Measurements from ENCODE around the gene FYN. TPM values are rescaled to one million over a fixed set of nuclear protein-coding genes. Genes with fewer than 3 reads are reported as not detected.

Gene FYN
- total RNA-seq, 2 donors from 2014 or later, result 55.5 to 72.5 TPM

DNA sequence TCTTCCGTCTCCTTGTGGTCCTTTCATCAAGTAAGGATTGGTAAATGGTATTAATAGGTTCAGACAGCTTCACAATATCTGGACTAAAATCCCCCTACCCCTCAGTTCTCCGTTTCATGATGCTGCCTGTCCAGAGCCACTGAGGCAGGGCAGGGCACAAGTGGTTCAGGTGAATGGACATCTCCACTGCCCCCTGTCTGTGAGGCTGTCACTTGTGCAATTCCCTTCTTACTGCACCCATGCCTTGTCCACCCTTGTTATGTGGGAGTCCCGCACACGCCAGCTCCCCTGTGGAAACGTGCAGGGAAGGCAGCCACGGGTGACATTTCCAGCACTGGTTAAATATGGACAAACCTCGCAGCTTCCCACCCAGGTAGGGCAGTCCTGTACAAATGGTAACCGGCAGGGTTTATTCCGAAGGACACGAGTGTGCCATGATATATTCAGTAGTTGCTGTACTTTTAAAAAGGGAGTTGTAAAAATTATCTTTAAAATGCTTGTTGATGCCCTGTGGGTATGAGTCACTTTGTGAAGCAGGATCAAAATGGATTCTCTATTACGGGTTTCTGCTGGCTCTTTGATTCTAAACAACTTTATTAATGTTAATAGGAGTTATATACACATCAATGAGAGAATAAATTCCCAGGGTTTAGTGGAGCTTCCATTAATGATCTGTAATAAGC is 73.5 kb downstream of the FYN start:
- Histone ChIP-seq H3K4me1 (ENCODE audit: control insufficient read depth in 1 of 2, low read depth in 2 of 2) (no peaks in the 10 kb centered on the region), H3K36me3 (no peaks in the 10 kb centered on the region), H3K9me3 (no peaks in the 10 kb centered on the region), H3K27ac (no peak overlapping the region), H3K4me3 (no peak overlapping the region), H3K27me3 (replicated peaks; ENCODE audit: insufficient read depth) (no peaks in the 10 kb centered on the region)
- ATAC-seq (ENCODE audit: insufficient number of reproducible peaks, low FRiP score, low read depth) (no peak), DNase-seq (ENCODE audit: low spot score) (no peak)
- TF ChIP-seq, protein P1, sequence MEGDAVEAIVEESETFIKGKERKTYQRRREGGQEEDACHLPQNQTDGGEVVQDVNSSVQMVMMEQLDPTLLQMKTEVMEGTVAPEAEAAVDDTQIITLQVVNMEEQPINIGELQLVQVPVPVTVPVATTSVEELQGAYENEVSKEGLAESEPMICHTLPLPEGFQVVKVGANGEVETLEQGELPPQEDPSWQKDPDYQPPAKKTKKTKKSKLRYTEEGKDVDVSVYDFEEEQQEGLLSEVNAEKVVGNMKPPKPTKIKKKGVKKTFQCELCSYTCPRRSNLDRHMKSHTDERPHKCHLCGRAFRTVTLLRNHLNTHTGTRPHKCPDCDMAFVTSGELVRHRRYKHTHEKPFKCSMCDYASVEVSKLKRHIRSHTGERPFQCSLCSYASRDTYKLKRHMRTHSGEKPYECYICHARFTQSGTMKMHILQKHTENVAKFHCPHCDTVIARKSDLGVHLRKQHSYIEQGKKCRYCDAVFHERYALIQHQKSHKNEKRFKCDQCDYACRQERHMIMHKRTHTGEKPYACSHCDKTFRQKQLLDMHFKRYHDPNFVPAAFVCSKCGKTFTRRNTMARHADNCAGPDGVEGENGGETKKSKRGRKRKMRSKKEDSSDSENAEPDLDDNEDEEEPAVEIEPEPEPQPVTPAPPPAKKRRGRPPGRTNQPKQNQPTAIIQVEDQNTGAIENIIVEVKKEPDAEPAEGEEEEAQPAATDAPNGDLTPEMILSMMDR (IDR thresholded peaks at IDR 0.05), result no peak

DNA sequence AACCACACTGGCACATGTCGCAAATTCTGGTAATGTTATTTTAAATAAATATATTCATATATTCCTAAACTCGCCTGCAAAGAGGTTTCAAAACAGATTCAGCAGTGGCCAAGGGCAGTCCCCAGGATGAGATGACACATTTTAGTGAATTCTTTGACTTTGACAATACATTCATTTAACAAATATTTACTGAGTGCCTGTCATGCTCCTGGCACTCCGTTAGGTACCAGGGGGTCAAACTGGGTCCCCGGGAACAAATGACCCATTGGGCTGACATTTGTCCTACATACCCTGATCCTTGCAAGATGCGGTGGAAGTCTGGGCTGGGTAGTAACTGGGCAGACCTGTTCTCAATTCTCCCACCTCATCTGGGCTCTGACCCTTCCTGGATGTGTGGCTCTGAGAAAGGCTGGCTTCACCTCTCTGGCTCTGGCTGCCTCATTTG is 74.9 kb downstream of the FYN start:
- no peak for DNase-seq (ENCODE audit: low spot score)

DNA sequence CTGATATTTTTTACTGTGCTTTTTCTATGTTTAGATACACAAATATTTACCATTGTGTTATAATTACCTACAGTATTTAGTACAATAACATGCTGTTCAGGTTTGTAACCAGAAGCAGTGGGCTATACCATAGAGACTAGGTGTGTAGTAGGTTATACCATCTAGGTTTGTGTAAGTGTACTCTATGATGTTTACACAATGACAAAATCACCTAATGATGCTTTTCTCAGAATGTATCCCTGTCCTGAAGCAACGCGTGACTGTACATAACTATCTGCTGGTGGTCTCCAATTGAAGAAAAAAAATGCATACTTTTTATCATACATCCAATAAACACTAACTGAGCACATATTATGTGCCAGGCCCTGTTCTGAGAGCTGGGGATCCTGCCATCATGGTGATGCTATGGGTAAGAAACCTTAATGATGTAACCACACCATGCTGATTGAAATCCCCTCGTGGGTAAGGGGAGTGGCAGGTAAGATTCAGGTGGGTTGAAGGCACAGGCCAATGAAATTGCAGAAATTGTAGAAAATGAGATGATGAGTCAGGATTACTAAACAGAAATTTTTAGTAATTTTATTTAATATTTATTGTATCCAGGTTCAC is 76.8 kb downstream of the FYN start:
- Histone ChIP-seq H3K36me3 (no peaks in the 10 kb centered on the region), H3K27ac (no peak overlapping the region), H3K27me3 (replicated peaks; ENCODE audit: insufficient read depth) (no peaks in the 10 kb centered on the region), H3K9me3 (no peaks in the 10 kb centered on the region), H3K4me3 (no peak overlapping the region), H3K4me1 (ENCODE audit: control insufficient read depth in 1 of 2, low read depth in 2 of 2) (no peaks in the 10 kb centered on the region)
- no peak for ATAC-seq (ENCODE audit: insufficient number of reproducible peaks, low FRiP score, low read depth)
- no peak for DNase-seq (ENCODE audit: low spot score)
- TF ChIP-seq, protein P1 (IDR thresholded peaks at IDR 0.05), result no peak

More for the DNA sequence above, 74.9 kb downstream of the FYN start:
- TF ChIP-seq, protein P1 (IDR thresholded peaks at IDR 0.05), result no peak
- no peaks in the 10 kb centered on the region for H3K4me1 ChIP-seq (ENCODE audit: control insufficient read depth in 1 of 2, low read depth in 2 of 2)
- no peak overlapping the region for H3K4me3 ChIP-seq
- no peak for ATAC-seq (ENCODE audit: insufficient number of reproducible peaks, low FRiP score, low read depth)
- H3K9me3 ChIP-seq, result no peaks in the 10 kb centered on the region
- H3K36me3 ChIP-seq, result no peaks in the 10 kb centered on the region
- no peak overlapping the region for H3K27ac ChIP-seq
- no peaks in the 10 kb centered on the region for H3K27me3 ChIP-seq (replicated peaks; ENCODE audit: insufficient read depth)

DNA sequence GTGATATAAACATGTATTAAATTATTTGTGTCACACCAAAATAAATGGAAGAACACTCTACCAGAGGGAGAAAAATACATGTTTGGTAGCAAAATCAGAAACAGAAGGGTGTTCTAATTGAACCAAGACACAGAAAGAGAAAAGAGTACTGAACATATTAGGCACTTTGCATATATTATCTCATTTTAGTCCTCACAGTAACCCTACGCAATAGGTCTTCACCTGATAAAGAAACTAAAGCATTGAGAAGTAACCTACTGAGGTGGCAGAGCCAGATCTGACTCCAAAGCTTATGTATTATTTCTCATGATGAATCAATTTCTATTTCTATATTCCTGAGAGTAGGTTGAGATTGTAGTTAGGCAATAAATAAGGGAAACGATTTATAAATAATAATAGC is 77.7 kb downstream of the FYN start:
- Histone ChIP-seq H3K9me3 (no peaks in the 10 kb centered on the region), H3K4me1 (ENCODE audit: control insufficient read depth in 1 of 2, low read depth in 2 of 2) (no peaks in the 10 kb centered on the region), H3K36me3 (no peaks in the 10 kb centered on the region), H3K4me3 (no peak overlapping the region), H3K27me3 (replicated peaks; ENCODE audit: insufficient read depth) (no peaks in the 10 kb centered on the region), H3K27ac (no peak overlapping the region)
- ATAC-seq (ENCODE audit: insufficient number of reproducible peaks, low FRiP score, low read depth), result no peak
- TF ChIP-seq, protein P1 (IDR thresholded peaks at IDR 0.05), result no peak
- no peak for DNase-seq (ENCODE audit: low spot score)

DNA sequence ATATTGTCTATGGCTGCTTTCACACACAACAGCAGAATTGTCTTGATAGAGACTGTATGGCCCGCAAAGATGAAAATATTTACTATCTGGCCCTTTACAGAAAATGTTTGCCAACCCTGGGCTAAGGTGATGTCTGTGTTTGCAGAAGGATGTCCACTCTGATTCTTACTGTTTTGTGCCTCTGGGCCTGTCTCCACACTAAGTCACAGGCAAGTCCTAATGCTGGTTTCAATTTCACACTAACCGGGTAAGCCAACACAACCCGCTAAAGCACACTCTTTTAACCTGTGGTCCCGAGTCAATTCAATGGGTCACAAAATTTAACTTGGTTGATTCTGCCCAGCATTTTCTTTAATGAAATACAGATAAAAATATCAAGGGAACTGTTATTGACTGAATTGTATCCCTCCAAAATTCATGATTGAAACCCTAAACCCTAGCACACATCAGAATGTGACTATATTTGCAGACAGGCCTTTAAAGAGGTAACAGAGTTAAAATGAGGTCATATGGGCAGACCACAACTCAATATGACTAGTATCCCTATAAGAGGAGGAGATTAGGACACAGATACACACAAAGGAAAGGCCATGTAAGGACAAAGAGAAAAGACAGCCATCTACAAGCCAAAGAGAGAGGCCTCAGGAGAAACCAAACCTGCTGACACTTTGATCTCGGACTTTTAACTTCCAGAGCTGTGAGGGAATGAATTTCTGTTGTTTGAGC is 78.4 kb downstream of the FYN start:
- no peak overlapping the region for H3K4me3 ChIP-seq
- TF ChIP-seq, protein P1 (IDR thresholded peaks at IDR 0.05), result no peak
- no peaks in the 10 kb centered on the region for H3K4me1 ChIP-seq (ENCODE audit: control insufficient read depth in 1 of 2, low read depth in 2 of 2)
- H3K27me3 ChIP-seq (replicated peaks; ENCODE audit: insufficient read depth), result no peaks in the 10 kb centered on the region
- DNase-seq (ENCODE audit: low spot score) (no peak), ATAC-seq (ENCODE audit: insufficient number of reproducible peaks, low FRiP score, low read depth) (no peak)
- H3K36me3 ChIP-seq, result no peaks in the 10 kb centered on the region
- no peaks in the 10 kb centered on the region for H3K9me3 ChIP-seq
- no peak overlapping the region for H3K27ac ChIP-seq

Measured in thoracic aorta (tissue), 2 donors.